ENCODE data around the gene RAB3GAP2.

GRCh38 chr1:220320709-220321108 is 48.5 kb upstream of the RAB3GAP2 start:
- TF ChIP-seq, protein P1, sequence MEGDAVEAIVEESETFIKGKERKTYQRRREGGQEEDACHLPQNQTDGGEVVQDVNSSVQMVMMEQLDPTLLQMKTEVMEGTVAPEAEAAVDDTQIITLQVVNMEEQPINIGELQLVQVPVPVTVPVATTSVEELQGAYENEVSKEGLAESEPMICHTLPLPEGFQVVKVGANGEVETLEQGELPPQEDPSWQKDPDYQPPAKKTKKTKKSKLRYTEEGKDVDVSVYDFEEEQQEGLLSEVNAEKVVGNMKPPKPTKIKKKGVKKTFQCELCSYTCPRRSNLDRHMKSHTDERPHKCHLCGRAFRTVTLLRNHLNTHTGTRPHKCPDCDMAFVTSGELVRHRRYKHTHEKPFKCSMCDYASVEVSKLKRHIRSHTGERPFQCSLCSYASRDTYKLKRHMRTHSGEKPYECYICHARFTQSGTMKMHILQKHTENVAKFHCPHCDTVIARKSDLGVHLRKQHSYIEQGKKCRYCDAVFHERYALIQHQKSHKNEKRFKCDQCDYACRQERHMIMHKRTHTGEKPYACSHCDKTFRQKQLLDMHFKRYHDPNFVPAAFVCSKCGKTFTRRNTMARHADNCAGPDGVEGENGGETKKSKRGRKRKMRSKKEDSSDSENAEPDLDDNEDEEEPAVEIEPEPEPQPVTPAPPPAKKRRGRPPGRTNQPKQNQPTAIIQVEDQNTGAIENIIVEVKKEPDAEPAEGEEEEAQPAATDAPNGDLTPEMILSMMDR (IDR thresholded peaks at IDR 0.05), result no peak
- no peak for TF ChIP-seq EZH2 (IDR thresholded peaks at IDR 0.05; ENCODE audit: borderline replicate concordance, insufficient read depth, low read depth, low read length, poor library complexity, severe bottlenecking)

Data from B cell (primary cell).